ENCODE data around the gene HARS1. TPM values are rescaled to one million over a fixed set of nuclear protein-coding genes. Genes with fewer than 3 reads are reported as not detected.

The HARS1 gene
- total and polyA plus RNA-seq, 10 of the 15 experiments (the other 5 are each of a cell fraction or from before 2014, with no cell fraction given), result 12.0 to 93.8 (median 76.9) TPM

DNA sequence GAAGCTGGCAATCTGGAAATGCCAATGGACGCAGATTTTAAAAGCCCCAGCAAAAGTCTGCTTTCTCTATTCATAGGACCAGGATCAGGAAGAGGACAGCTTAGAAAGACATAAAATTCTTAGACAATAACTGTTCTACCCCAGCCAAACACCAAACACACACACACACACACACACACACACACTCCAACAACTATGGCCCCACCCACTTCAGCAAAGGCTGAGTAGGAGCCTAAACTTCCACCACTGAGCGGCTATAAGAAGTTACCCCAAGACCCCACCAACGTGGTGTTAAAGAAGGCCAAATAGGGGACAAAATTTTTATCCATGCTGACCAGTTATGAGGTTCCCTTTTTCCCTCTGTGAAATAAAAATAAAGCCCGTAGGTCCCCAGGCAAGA lies 41.9 kb upstream of the HARS1 start:
- Histone ChIP-seq H3K4me2 (ENCODE audit: control insufficient read depth, insufficient read depth) (no peak overlapping the region), H3K27ac (ENCODE audit: control insufficient read depth, insufficient read depth) (no peak overlapping the region), H3K36me3 (ENCODE audit: control insufficient read depth in 2 of 2, insufficient read depth in 2 of 2, low read length in 1 of 2) (no peaks in the 10 kb centered on the region), H2AFZ (ENCODE audit: control insufficient read depth, low read depth, low read length) (no peak overlapping the region), H3K9me3 (replicated peaks; ENCODE audit: control insufficient read depth, insufficient read depth, low read length) (no peaks in the 10 kb centered on the region; the same call in 2 of the 3 replicates), H3K4me3 (no peak overlapping the region), H3K9ac (ENCODE audit: control insufficient read depth, insufficient read depth, low read length) (no peak overlapping the region), H3K4me1 (ENCODE audit: control insufficient read depth, insufficient read depth, low read length) (no peaks in the 10 kb centered on the region), H3K27me3 (replicated peaks in 1 of 2; ENCODE audit: control insufficient read depth in 2 of 2, insufficient read depth in 2 of 2, low read length in 1 of 2) (no peaks in the 10 kb centered on the region), H3K79me2 (ENCODE audit: control insufficient read depth, insufficient read depth, low read length) (no peaks in the 10 kb centered on the region), H4K20me1 (ENCODE audit: control insufficient read depth, insufficient read depth) (no peaks in the 10 kb centered on the region)
- intact Hi-C loops (cut with micrococcal nuclease; ENCODE audit: unreplicated experiment), result no loop called here
- in situ Hi-C loops (cut with MboI), result no loop called here
- ChIA-PET POLR2A (no interaction called here), CTCF (no interaction called here), SMC1A (ENCODE audit: uncharacterized antibody, unreplicated experiment) (interaction anchor here (0.7 kb wide), 1 partner anchor 67 kb away, joined by 3 read pairs; no protein-coding TSS in a partner anchor), RAD21 (ENCODE audit: unreplicated experiment) (no interaction called here)
- TF ChIP-seq EP300 (IDR thresholded peaks at IDR 0.05; ENCODE audit: borderline replicate concordance in 1 of 2, control insufficient read depth in 1 of 2, low read depth in 2 of 2, low read length in 2 of 2), result no peak
- TF ChIP-seq STAT1 (conservative IDR thresholded peaks at IDR 0.05), result no peak
- TF ChIP-seq HDAC2 (IDR thresholded peaks at IDR 0.05), result no peak
- no peak for TF ChIP-seq ZZZ3 (IDR thresholded peaks at IDR 0.05; ENCODE audit: control insufficient read depth, insufficient read length, low read depth)
- TF ChIP-seq HDAC6 (IDR thresholded peaks at IDR 0.05; ENCODE audit: unreplicated experiment), result no peak
- WGBS (ENCODE audit: insufficient coverage, insufficient replicate concordance, low lambda C conversion rate, missing lambda C conversion rate), result 28% methylated on average over 4 of the region's 4 CpGs
- DNase-seq (ENCODE audit: low read depth, low spot score), result no peak
- ATAC-seq, result no peak
- no peak for FAIRE-seq
- no TSS peak for BruUV-seq (replicated peaks)

DNA sequence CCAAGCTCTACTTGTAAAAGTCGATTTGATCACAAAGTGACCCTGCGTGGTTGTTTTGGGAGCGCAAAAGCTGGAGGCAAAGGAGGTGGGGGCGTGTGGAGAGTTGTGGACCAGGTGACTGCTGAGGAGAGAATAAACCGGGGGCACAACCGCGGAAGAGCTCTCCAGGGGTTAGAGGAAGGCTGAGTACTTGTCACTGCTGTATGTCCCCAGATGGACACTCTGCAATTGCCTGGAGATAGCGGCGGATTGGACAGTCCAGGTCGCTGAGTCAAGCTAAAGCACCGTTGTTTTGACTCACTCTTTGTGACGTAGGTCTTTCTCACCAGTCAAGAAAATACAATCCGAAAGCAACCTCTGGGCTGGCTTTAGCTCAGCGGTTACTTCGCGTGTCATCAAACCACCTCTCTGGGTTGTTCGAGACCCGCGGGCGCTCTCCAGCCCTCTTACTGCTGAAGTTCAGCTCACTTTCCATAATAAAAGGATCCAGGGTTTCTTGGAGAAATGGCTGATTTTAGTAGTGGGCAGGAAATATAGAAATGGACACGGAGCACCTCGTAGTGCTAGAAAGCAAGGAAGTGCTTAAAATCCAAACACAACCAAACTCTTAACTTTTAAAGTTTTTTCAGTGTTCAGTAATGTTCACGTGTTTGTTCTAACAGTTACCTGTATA lies 34.8 kb upstream of the HARS1 start:
- Histone ChIP-seq H4K20me1 (ENCODE audit: control insufficient read depth, insufficient read depth) (no peaks in the 10 kb centered on the region), H3K4me2 (ENCODE audit: control insufficient read depth, insufficient read depth) (peak overlapping the region; percentile 89), H3K9ac (ENCODE audit: control insufficient read depth, insufficient read depth, low read length) (0 out of 2 replicates have a peak overlapping the region, but pooled peaks have one; percentile 35), H3K36me3 (ENCODE audit: control insufficient read depth in 2 of 2, insufficient read depth in 2 of 2, low read length in 1 of 2) (no peaks in the 10 kb centered on the region), H3K9me3 (replicated peaks; ENCODE audit: control insufficient read depth, insufficient read depth, low read length) (no peaks in the 10 kb centered on the region), H3K4me3 (peak overlapping the region; percentile 66), H3K27me3 (replicated peaks in 1 of 2; ENCODE audit: control insufficient read depth in 2 of 2, insufficient read depth in 2 of 2, low read length in 1 of 2) (no peaks in the 10 kb centered on the region), H3K79me2 (ENCODE audit: control insufficient read depth, insufficient read depth, low read length) (no peaks in the 10 kb centered on the region), H3K4me1 (ENCODE audit: control insufficient read depth, insufficient read depth, low read length) (no peaks in the 10 kb centered on the region), H3K27ac (ENCODE audit: control insufficient read depth, insufficient read depth) (no peak overlapping the region), H2AFZ (ENCODE audit: control insufficient read depth, low read depth, low read length) (peak overlapping the region; percentile 92)
- ChIA-PET CTCF (interaction anchor here (0.7 to 1.7 kb wide), 5 partner anchors 353 to 604 kb away, joined by 3 to 12 read pairs (median 3); no protein-coding TSS in a partner anchor), SMC1A (ENCODE audit: uncharacterized antibody, unreplicated experiment) (interaction anchor here (0.7 to 1.6 kb wide), 5 partner anchors 15 to 482 kb away, joined by 3 to 5 read pairs (median 4); partner anchors contain the start of gene ANKHD1), RAD21 (ENCODE audit: unreplicated experiment) (interaction anchor here (0.6 to 1.6 kb wide), 4 partner anchors 14 to 482 kb away, joined by 3 to 6 read pairs (median 4); no protein-coding TSS in a partner anchor), POLR2A (interaction anchor here (0.6 to 1.6 kb wide), 3 partner anchors 14 to 87 kb away, joined by 3 to 5 read pairs (median 3); partner anchors contain the start of genes HARS1 and HARS2)
- 32% methylated on average over 23 of the region's 23 CpGs for WGBS (ENCODE audit: insufficient coverage, insufficient replicate concordance, low lambda C conversion rate, missing lambda C conversion rate)
- BruUV-seq (replicated peaks), result no TSS peak
- DNase-seq (ENCODE audit: low read depth, low spot score) (peak; percentile 81), ATAC-seq (peak; percentile 98), FAIRE-seq (peak; percentile 76)
- intact Hi-C loops (cut with micrococcal nuclease; ENCODE audit: unreplicated experiment), result no loop called here
- in situ Hi-C loops (cut with MboI), result no loop called here
- TF ChIP-seq RELA (IDR thresholded peaks at IDR 0.05; ENCODE audit: borderline replicate concordance, partially characterized antibody) (no peak), ASH2L (IDR thresholded peaks at IDR 0.05; ENCODE audit: borderline replicate concordance, low read depth) (no peak), PAX8 (IDR thresholded peaks at IDR 0.05) (no peak), RUNX3 (IDR thresholded peaks at IDR 0.05; ENCODE audit: low read length) (peak; percentile 86), EED (IDR thresholded peaks at IDR 0.05; ENCODE audit: low read depth) (peak; percentile 73)
- TF ChIP-seq, protein P1, sequence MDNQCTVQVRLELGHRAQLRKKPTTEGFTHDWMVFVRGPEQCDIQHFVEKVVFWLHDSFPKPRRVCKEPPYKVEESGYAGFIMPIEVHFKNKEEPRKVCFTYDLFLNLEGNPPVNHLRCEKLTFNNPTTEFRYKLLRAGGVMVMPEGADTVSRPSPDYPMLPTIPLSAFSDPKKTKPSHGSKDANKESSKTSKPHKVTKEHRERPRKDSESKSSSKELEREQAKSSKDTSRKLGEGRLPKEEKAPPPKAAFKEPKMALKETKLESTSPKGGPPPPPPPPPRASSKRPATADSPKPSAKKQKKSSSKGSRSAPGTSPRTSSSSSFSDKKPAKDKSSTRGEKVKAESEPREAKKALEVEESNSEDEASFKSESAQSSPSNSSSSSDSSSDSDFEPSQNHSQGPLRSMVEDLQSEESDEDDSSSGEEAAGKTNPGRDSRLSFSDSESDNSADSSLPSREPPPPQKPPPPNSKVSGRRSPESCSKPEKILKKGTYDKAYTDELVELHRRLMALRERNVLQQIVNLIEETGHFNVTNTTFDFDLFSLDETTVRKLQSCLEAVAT (IDR thresholded peaks at IDR 0.05), result 0 out of 2 replicates have a peak, but pooled peaks have one; percentile 17
- TF ChIP-seq, protein P2, sequence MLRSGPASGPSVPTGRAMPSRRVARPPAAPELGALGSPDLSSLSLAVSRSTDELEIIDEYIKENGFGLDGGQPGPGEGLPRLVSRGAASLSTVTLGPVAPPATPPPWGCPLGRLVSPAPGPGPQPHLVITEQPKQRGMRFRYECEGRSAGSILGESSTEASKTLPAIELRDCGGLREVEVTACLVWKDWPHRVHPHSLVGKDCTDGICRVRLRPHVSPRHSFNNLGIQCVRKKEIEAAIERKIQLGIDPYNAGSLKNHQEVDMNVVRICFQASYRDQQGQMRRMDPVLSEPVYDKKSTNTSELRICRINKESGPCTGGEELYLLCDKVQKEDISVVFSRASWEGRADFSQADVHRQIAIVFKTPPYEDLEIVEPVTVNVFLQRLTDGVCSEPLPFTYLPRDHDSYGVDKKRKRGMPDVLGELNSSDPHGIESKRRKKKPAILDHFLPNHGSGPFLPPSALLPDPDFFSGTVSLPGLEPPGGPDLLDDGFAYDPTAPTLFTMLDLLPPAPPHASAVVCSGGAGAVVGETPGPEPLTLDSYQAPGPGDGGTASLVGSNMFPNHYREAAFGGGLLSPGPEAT (IDR thresholded peaks at IDR 0.05; ENCODE audit: low read depth), result peak; percentile 41
- TF ChIP-seq, protein P3, sequence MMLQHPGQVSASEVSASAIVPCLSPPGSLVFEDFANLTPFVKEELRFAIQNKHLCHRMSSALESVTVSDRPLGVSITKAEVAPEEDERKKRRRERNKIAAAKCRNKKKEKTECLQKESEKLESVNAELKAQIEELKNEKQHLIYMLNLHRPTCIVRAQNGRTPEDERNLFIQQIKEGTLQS (IDR thresholded peaks at IDR 0.05; ENCODE audit: borderline replicate concordance, extremely low read depth, low read depth, low read length), result no peak

All from GM12878 (cell line).